ENCODE results near the gene HSPA12A. TPM values are rescaled to one million over a fixed set of nuclear protein-coding genes. Genes with fewer than 3 reads are reported as not detected.

The HSPA12A gene
- polyA plus RNA-seq, 1 experiment = 20.5 TPM

DNA sequence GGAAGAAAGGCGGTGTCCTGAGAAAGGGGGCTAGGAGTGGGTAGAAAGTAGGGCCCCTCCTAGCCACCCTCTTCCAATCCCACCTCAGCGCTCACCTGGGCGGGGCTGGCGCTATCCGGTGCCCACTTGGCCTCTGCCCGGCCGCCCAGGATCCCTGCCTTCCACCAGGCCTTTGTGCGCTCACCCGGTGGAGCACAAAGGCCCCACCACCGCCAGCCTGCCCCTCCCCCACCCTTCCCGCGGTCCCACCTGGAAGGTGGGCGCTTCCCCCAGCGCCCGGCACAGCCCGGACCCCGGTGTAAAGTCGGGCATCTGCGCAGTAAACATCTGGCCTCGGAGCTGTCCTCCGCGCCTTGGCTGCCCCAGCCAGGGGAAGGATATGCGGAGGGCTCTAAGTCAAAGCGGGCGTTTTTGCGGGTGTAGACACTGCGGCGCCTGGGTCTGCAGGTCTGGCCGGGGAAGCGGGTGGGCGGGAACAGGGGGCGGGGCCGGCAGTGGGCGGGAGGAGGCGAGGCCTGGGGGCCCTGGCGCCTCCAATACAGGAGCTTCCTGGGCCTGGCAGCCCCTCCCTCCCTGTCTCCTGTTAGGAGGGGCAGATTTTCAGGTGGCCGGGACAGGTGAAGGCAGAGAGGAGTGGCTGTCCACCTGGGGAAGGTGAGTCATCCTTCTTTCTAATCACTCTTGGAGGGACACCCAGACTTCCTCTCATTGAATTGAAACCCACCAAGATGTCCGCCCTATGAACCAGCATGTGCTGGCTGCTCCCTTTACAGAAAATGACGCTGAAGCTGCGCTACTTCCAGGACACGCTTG is 72.3 kb downstream of the HSPA12A start:
- H3K4me3 ChIP-seq (ENCODE audit: low read depth, low read length) = no peak overlapping the region
- TF ChIP-seq, protein P1, sequence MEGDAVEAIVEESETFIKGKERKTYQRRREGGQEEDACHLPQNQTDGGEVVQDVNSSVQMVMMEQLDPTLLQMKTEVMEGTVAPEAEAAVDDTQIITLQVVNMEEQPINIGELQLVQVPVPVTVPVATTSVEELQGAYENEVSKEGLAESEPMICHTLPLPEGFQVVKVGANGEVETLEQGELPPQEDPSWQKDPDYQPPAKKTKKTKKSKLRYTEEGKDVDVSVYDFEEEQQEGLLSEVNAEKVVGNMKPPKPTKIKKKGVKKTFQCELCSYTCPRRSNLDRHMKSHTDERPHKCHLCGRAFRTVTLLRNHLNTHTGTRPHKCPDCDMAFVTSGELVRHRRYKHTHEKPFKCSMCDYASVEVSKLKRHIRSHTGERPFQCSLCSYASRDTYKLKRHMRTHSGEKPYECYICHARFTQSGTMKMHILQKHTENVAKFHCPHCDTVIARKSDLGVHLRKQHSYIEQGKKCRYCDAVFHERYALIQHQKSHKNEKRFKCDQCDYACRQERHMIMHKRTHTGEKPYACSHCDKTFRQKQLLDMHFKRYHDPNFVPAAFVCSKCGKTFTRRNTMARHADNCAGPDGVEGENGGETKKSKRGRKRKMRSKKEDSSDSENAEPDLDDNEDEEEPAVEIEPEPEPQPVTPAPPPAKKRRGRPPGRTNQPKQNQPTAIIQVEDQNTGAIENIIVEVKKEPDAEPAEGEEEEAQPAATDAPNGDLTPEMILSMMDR (IDR thresholded peaks at IDR 0.05; ENCODE audit: low read depth, low read length) = no peak
- H3K9me3 ChIP-seq (ENCODE audit: control insufficient read depth, insufficient read depth, low read length) = peaks cover 3% of the 10 kb centered on the region; the same call in 1 of the 2 replicates
- H3K27ac ChIP-seq (ENCODE audit: low read depth, low read length) = no peak overlapping the region
- DNase-seq (ENCODE audit: low read depth, low spot score) = no peak
- ChIA-PET POLR2A (interaction anchor here (0.7 kb wide), 2 partner anchors 12 to 497 kb away, joined by 5 to 6 read pairs; no protein-coding TSS in a partner anchor), CTCF (interaction anchor here (1.5 to 3.1 kb wide), 4 partner anchors 12 to 504 kb away, joined by 5 to 21 read pairs (median 10); no protein-coding TSS in a partner anchor)
- no peaks in the 10 kb centered on the region for H3K27me3 ChIP-seq (ENCODE audit: control insufficient read depth, insufficient read depth, low read length)

DNA sequence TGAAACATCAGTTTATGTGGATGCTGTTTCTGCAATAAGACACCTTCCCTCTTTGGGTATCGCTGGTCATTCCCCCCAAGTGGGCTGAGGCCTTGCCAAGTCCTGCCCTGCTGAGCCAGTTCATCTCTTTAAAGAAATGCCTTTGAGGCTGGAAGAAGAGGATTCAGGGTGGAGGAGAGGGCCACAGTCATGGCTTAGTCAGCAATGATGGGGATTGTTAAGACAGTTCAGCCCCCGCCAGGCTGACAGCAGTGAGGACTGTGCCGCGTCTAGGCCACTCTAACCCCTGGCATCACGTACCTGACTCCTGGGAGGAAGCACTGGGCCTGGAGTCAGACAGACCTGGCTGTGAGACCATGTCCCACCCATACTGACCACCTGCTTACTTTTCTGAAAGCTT is 73.3 kb downstream of the HSPA12A start:
- no peaks in the 10 kb centered on the region for H3K27me3 ChIP-seq (ENCODE audit: control insufficient read depth, insufficient read depth, low read length)
- H3K27ac ChIP-seq (ENCODE audit: low read depth, low read length) = no peak overlapping the region
- peaks cover 3% of the 10 kb centered on the region; the same call in 1 of the 2 replicates for H3K9me3 ChIP-seq (ENCODE audit: control insufficient read depth, insufficient read depth, low read length)
- ChIA-PET CTCF (interaction anchor here (2.6 kb wide), 1 partner anchor 119 kb away, joined by 7 read pairs; no protein-coding TSS in a partner anchor), POLR2A (interaction anchor here (0.7 kb wide), 1 partner anchor 11 kb away, joined by 6 read pairs; no protein-coding TSS in a partner anchor)
- H3K4me3 ChIP-seq (ENCODE audit: low read depth, low read length) = no peak overlapping the region
- TF ChIP-seq, protein P1 (IDR thresholded peaks at IDR 0.05; ENCODE audit: low read depth, low read length) = no peak
- DNase-seq (ENCODE audit: low read depth, low spot score) = no peak

DNA sequence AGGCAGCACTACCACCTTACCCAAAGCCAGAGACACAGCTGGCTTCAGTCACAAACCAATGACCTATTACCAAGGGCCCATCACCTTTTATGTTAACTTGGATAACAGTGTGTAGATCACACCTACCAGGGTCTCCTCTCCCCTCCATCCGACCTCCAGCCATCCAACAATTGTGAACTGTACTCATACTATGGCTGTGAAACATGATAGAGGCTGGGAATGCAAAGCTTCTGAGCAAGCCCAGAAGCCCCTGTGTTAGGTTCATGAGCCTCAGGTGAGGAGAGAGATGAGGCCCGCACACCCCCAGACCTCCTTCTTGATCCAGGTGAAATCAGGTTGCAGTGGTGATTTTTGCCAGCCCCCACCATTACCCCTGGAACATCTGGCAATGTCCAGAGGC is 73.9 kb downstream of the HSPA12A start:
- Histone ChIP-seq H3K4me3 (ENCODE audit: low read depth, low read length) (no peak overlapping the region), H3K27me3 (ENCODE audit: control insufficient read depth, insufficient read depth, low read length) (no peaks in the 10 kb centered on the region), H3K9me3 (ENCODE audit: control insufficient read depth, insufficient read depth, low read length) (peaks cover 3% of the 10 kb centered on the region; the same call in 1 of the 2 replicates), H3K27ac (ENCODE audit: low read depth, low read length) (no peak overlapping the region)
- POLR2A ChIA-PET = no interaction called here
- no peak for DNase-seq (ENCODE audit: low read depth, low spot score)
- CTCF ChIA-PET = interaction anchor here (0.7 to 2.6 kb wide), 2 partner anchors 14 to 120 kb away, joined by 4 to 7 read pairs; no protein-coding TSS in a partner anchor
- TF ChIP-seq, protein P1 (IDR thresholded peaks at IDR 0.05; ENCODE audit: low read depth, low read length) = no peak

DNA sequence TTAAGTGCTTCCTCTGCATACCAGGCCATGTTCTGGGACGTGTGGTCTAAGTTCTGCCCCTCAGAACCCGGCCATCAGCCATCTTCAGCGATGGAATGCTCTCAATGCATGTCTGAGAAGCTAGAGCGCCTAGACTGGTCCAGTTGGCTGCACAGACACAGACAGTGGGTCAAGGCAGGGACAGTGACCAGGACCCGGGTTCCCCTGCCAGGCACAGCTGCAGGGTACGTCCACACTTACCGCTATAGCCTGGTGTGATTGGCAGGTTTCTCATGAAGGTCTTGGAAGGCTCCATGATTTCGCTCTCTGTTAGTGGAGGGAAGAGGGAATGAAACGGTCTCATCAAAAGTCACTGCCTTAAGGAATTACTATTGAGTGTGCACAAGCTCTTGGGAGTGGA is 74.3 kb downstream of the HSPA12A start:
- Histone ChIP-seq H3K4me3 (ENCODE audit: low read depth, low read length) (no peak overlapping the region), H3K27me3 (ENCODE audit: control insufficient read depth, insufficient read depth, low read length) (no peaks in the 10 kb centered on the region), H3K27ac (ENCODE audit: low read depth, low read length) (no peak overlapping the region), H3K9me3 (ENCODE audit: control insufficient read depth, insufficient read depth, low read length) (peaks cover 3% of the 10 kb centered on the region; the same call in 1 of the 2 replicates)
- TF ChIP-seq, protein P1 (IDR thresholded peaks at IDR 0.05; ENCODE audit: low read depth, low read length) = no peak
- POLR2A ChIA-PET = no interaction called here
- CTCF ChIA-PET = interaction anchor here (0.7 to 2.6 kb wide), 2 partner anchors 14 to 120 kb away, joined by 4 to 7 read pairs; no protein-coding TSS in a partner anchor
- DNase-seq (ENCODE audit: low read depth, low spot score) = no peak

DNA sequence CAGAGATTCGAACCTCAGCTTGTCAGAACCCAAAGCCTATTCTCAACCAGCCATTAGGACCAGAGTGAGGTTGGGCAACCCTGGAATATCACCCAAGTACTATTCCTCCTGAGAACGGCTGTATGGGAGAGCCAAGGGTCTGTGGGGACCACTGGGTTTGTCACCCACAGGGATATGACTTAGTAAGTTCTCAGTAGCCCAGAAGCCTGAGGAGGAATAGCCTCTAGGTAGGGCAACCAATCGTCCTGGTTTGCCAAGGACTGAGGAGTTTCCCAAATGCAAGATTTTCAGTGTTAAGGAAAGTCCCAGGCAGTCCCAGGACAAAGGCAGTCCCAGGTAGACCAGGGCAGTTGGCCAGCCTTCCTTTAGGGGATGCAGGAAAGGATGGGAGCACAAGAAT is 74.9 kb downstream of the HSPA12A start:
- POLR2A ChIA-PET = no interaction called here
- Histone ChIP-seq H3K27me3 (ENCODE audit: control insufficient read depth, insufficient read depth, low read length) (no peaks in the 10 kb centered on the region), H3K27ac (ENCODE audit: low read depth, low read length) (no peak overlapping the region), H3K9me3 (ENCODE audit: control insufficient read depth, insufficient read depth, low read length) (peaks cover 3% of the 10 kb centered on the region; the same call in 1 of the 2 replicates), H3K4me3 (ENCODE audit: low read depth, low read length) (no peak overlapping the region)
- DNase-seq (ENCODE audit: low read depth, low spot score) = no peak
- CTCF ChIA-PET = interaction anchor here (2.6 kb wide), 1 partner anchor 121 kb away, joined by 7 read pairs; no protein-coding TSS in a partner anchor
- TF ChIP-seq, protein P1 (IDR thresholded peaks at IDR 0.05; ENCODE audit: low read depth, low read length) = no peak
